Stimulated activated naive CD8-positive, alpha-beta T cell treated with anti-CD3 and anti-CD28 coated beads, Interleukin-15, Interleukin-2, amounts not matched to agents 100 U/mL and 50 U/mL, for 24 hours (primary cell): ENCODE data around the gene RETREG3.
"Not testable (repeated sequence)": the region's sequence is repeated elsewhere in the genome, so short reads cannot be mapped to it uniquely, and the experiment has no call there.

Experiments used
- ATAC-seq: fragments of 150-1000 bp; cut with Tn5 transposase; one replicate; pipeline ENCODE4 v1.10.0; 2021
- DNase-seq: peaks from one replicate; pipeline ENCODE4 v3.0.0; 2021

The RETREG3 gene, protein sequence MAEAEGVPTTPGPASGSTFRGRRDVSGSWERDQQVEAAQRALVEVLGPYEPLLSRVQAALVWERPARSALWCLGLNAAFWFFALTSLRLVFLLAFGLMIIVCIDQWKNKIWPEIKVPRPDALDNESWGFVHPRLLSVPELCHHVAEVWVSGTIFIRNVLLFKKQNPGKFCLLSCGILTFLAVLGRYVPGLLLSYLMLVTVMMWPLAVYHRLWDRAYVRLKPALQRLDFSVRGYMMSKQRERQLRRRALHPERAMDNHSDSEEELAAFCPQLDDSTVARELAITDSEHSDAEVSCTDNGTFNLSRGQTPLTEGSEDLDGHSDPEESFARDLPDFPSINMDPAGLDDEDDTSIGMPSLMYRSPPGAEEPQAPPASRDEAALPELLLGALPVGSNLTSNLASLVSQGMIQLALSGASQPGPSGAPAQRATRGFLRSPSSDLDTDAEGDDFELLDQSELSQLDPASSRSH

DNA sequence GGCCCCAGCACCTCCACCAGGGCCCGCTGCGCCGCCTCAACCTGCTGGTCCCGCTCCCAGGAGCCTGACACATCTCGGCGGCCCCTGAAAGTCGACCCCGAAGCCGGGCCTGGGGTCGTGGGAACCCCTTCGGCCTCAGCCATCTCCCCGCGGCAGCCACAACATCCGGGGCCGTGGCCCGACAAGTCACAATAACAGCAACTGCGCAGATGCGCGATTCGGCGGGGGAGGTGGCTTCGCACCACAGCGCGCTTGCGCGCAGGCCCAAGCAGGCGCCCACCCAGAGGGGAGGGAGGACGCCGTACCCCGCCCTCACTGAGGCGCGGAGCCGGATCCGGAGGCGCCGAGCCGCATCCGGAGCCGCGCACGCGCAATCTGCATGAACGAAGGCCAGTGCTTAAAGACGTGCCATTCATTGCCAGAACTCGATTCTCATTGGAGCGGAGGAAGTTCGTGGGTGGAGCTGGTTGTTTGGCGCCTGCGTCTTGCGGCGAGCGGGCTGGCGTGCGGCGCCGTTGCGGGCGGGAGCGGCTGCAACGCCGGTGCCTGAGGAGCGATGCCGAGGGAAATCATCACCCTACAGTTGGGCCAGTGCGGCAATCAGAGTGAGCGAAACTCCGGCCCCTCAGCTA, at the start of gene RETREG3, which contains the start of gene TUBG1:
Gene RETREG3, minus strand, starts transcription at position 193 of the 632 bp plus-strand sequence. Its CDS starts 50 bp downstream, at position 143.
Gene TUBG1, plus strand, starts transcription at position 502 of the 632 bp plus-strand sequence. Its CDS starts 55 bp downstream, at position 557.
- ATAC-seq (peak; percentile 95), DNase-seq (peak; percentile 99)

DNA sequence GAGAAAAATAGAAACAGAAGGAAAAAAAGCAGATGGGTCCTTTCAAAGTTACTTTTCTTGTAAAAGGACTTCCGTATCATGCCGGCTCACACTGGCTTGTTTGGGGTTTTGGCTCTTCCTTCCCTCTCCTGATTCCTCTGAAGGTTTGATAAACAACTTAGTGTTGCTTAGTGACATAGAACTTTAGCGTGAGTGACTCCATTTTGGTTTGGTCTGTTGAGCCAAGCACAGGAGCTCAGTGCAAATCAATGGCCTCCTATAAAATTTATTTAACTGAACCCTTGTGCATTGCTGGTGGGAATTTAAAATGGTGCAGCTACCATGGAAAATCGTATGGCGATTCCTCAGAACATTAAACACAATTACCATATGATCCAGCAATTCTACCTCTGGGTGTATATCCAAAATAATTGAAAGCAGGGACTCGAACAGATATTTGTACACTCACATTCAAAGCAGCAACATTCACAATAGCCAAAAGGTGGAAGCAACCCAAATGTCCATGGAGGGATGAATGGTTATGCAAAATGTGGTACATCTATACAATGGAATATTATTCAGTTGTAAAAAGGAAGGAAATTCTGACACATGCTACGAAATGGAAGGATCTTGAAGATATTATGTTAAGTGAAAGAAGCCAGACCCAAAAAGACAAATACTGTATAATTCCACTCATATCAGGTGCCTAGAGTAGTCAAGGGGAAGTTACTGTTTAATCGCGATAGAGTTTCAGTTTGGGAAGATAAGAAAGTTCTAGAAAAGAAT, 48.8 kb upstream of the RETREG3 start:
- ATAC-seq = no peak
- no peak for DNase-seq

DNA sequence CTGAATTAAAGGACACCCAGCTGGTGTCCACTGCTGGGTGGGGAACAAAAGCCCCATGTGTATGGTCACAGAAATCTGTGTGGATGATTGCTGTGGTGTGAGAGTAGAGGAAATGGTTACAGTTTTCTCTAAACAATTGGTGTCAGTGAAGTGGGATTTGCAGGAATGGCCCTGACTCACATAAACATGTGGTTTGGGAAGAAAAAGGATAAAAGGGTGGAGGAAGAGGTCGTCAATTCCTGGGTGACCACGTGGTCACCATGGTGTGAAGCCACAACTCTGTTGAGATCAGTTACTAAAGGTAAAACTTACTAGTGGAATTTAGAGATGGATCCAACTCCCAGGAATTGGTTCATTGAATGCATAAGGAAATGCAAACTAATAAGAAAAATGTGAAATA, 46.4 kb upstream of the RETREG3 start:
- DNase-seq = no peak
- ATAC-seq = no peak

DNA sequence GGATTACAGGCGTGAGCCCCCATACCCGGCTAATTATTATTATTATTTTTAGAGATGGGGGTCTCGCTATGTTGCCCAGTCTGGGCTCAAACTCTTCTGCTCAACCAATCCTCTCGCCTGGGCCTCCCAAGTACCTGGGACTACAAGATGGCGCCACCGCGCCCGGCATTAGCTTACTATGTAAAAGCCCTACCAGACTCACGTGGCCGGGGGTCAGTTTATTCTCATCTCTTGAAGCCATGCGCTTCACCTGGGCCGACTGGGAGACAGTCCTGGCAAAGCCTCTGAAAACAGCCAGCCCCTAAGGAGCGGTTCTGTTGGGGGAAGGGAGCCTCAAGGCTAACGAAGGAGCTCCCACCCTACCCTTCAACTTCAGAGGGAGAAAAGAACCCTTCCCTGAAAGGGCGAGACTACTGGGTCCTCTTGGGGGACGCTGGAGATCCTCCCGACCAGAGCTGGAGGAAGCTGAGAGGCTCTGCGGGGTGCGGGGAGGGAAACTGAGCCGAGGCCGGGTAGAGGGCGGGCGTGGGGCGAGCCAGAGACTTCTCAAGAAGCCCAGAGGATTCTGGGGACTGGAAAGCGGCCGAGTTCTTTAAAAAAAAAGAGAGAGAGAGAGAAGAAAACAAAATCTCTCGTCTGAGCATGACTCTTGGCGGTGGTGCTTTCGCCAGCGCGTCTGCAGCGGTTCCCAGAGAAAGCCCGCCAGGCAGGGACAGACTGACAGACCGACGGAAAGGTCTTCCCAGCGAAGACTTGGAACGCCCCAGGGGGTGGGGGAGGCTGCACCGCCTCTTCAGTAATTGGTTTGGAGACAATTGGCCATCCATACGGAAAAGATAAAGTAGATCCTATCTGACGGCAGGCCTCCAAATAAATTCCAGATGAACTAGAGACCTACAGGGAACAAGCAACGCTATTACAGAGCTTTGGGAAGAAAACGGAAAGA, 44.3 kb upstream of the RETREG3 start:
- ATAC-seq (no peak), DNase-seq (no peak)

DNA sequence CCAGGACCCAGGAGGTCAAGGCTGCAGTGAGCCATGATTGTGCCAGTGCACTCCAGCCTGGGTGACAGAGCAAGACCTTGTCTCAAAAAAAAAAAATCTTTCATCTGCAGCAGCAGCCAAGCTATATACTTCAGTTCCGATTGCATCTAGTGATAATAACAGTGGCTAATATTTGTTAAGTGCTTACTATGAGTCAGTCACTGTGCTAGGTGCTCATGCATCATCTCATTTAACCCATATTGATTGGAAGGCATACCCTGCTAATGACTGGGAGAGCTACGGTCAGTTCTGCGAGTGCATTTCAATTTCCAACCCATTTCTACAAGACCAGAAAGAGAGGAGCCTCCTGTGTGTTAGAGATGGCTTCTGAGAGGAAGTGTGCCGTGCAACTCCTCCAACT, 42.2 kb upstream of the RETREG3 start:
- ATAC-seq = no peak
- no peak for DNase-seq

DNA sequence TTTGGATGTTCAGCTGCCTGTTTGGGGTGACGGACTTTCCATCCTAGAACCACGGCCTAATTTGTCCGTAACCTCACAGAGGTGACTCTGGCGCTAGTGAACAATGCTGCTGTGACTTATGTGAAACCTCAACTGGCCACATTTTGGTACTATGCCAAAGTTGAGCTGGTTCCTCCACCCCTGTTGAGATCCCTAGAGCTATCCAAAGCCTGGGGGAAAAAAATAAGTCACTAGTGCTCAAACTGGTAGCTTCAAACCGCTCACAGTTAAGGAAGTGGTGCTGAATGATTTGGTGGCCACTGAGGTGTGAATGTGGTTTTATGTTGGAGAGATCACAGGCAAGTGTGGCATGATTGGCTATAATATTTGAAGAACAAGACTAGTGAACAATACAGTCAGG, 38.6 kb upstream of the RETREG3 start:
- ATAC-seq = peak; percentile 57
- DNase-seq = no peak

DNA sequence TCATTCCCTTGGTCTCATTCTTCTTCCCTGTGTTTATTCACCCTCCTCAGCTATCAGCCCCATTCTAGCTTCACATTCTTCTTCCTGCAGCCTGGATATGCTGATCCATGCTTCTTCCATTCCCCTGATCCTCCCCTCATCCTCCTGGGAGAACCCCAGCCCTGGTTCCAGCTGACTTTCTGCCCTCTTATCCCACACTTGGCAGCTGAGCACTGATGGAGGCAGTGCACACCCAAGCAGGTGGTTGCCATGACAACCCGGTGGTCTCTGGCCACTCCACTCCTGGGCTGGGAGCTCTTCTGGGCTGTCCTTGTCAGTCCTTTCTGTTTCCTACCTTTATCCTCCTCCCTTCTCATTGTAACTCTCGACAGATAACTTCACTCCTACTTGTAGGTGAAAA, 33.2 kb upstream of the RETREG3 start:
- ATAC-seq (no peak), DNase-seq (no peak)

DNA sequence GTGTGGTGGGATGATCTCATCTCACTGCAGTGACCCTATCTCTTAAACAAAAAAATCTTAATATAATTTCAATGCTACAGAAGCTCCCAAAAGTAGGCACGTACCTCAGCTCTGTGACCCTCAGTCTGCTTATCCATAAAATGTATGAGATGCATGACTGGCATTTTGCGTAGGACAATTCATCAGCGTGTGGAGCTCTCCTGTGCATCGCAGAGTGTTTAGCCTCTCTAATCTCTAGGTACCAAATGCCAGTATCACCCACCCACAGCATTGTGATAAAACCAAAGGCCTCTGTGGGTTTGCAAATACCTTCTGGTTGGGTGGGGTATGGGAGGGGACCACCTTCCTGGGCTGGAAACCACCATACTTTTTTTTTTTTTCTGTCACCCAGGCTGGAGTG, 30.9 kb upstream of the RETREG3 start:
- DNase-seq (no peak), ATAC-seq (no peak)

DNA sequence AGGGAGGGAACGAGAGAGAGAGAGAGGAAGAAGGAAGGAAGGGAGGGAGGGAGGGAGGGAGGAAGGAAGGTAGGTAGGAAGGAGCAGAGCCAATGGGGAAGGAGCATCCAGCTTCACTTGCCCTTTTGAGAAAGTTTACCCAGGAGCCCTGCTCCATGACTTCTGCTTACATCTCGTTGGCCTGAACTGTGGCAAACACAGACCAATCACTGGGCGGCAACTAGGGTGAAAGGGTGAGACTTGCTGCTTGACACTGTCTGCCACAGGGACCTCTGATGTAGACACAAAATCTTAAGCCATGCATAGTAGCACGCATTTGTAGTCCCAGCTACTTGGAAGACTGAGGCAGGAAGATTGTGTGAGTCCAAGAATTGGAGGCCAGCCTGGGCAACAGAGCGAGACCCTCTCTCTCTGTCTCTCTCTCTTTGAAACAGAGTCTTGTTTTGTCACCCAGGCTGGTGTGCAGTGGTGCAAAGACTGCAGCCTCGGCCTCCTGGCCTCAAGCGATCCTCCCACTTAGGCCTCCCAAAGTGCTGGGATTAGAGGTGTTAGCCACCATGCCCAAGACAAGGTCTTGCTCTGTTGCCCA, 30.4 kb upstream of the RETREG3 start:
- ATAC-seq = no peak

DNA sequence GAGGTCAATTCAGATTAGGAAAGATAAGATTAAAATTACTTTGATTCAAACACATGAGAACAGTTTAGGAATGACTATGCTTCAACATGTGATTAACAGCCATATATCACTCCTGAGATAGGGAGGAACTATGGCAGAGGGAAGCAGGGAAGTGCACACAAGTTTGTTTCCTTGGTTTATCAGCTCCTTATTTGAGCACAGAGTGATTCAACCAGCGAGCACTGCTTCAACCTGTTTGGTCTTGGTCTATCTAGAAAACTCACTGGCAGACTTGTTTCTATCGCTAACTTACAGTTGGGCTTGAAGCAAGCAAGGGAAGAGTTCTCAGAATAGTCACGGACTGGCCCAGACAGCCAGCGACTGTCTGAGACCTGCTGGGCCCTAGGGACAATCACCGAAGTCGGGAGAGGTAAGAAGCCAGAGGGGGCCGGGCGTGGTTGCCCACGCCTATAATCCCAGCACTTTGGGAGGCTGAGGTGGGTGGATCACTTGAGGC, 23.8 kb upstream of the RETREG3 start:
- ATAC-seq = no peak
- no peak for DNase-seq

More for the DNA sequence above, 30.4 kb upstream of the RETREG3 start:
- no peak for DNase-seq

DNA sequence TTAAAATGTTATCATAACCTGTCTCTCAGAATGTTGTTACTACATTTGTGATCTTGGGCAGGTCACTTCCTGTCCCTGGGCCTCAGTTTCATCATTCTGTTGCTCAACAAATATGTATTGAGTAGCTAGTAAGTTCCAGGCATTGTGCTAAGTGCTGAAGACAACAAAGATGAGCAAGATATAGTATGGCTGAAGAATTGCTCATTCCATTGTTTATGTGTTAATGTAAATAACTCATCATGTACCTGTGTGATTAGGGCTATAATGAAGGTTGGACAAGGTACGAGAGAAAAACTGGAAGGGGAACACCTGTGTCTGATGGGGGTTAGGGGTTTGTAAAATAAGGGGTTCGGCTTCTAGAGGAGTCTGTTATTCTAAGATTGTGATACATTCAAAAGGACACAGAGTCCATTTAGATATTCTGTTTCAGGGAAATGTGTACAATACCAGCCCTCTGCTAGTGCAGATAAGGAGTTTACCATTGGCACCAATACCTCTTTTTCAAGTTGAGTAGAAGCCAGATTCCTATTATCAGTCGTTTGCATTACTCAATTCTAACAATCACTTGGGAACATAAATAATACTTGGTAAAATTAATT, 20.3 kb upstream of the RETREG3 start:
- no peak for ATAC-seq
- DNase-seq = no peak

DNA sequence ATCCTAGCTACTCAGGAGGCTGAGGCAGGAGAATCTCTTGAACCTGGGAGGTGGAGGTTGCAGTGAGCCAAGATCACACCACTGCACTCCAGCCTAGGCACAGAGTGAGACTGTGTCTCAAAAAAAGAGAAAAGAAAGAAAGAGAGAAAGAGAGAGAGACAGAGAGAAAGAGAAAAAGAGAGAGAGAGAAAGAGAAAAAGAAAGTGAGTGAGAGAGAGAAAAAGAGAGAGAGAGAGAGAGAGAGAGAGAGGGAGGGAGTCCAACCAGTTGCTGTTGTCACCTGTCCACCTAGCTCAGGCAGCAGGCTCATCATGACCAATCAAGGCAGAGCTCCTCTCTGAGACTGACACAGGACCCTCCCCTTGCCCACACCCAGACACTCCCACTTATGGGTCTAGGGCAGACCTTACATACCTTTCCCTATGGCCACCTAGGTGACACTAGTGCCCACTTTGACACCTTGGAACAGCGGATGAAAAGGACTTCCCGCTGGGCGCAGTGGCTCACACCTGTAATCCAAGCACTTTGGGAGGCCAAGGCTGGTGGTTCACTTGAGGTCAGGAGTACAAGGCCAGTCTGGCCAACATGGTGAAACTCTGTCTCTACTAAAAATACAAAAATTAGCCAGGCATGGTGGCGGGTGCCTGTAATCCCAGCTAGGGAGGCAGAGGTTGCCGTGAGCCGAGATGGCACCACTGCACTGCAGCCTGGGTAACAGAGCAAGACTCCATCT, 18.0 kb upstream of the RETREG3 start:
- not testable (repeated sequence) for DNase-seq, ATAC-seq

DNA sequence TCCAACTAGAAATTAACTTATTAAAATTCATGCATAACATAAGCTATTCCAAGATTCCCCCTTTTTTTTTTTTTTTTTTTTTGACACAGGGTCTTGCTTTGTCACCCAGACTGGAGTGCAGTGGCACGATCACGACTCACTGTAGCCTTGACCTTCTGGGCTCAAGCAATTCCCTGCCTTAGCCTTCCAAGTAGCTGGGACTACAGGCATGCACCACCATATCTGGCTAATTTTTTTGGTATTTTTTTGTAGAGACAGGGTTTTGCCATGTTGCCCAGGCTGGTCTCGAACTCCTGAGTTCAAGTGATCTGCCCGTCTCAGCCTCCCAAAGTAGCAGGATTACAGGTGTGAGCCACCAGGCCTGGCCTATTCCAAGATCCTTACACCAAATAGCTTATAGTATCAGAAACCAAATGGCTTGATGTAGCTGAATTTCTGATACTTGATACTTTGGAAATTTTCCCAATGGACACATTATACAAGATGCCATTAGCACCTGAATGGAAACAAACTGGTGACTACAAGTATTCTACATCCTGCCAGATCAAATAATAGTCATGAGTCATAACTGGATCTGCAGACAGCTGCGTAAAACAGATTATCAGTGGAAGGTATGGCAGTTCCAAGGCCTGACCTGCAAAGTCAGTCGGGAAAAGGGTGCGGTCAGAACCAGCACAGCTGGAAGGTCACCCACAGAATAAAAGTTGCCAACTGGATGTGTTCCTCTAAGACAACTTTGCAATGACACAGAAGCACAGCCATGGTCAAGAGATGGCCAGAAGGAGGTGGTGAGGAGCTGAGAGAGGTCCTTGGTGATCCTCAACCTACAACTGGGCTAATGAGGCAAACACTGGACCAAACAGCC, 14.8 kb upstream of the RETREG3 start:
- no peak for DNase-seq
- ATAC-seq = no peak

DNA sequence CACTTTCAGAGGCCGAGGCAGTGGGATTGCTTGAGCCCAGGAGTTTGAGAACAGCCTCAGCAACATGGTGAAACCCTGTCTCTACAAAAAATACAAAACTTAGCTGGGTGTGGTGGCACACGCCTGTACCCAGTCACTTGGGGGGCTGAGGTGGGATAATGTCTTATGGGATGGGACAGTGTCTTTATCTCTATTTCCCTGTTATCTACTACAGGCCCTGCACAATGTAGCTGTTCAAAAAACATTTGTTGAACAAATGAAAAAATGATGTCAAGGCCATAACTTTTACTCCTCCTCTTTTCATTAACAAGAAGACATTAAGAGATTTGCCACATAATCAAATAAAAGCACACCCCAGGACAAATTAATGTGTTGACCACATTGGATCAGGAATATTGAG, 14.1 kb upstream of the RETREG3 start:
- DNase-seq (no peak), ATAC-seq (no peak)

DNA sequence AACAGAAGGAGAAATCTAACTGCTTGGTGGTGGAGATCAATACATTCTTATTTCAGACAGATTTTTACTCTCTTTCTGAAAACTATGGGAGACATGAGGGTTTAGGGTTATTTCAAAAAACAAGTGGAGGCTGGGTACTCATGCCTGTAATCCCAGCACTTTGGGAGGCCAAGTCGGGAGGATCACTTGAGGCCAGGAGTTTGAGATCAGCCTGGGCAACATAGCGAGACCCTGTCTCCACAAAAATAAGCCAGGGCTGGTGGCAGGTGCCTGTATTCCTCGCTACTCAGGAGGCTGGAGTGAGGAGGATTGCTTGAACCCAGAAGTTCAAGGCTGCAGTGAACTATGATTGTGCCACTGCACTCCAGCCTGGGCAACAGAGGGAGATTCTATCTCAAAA, 12.8 kb upstream of the RETREG3 start:
- not testable (repeated sequence) for DNase-seq, ATAC-seq

DNA sequence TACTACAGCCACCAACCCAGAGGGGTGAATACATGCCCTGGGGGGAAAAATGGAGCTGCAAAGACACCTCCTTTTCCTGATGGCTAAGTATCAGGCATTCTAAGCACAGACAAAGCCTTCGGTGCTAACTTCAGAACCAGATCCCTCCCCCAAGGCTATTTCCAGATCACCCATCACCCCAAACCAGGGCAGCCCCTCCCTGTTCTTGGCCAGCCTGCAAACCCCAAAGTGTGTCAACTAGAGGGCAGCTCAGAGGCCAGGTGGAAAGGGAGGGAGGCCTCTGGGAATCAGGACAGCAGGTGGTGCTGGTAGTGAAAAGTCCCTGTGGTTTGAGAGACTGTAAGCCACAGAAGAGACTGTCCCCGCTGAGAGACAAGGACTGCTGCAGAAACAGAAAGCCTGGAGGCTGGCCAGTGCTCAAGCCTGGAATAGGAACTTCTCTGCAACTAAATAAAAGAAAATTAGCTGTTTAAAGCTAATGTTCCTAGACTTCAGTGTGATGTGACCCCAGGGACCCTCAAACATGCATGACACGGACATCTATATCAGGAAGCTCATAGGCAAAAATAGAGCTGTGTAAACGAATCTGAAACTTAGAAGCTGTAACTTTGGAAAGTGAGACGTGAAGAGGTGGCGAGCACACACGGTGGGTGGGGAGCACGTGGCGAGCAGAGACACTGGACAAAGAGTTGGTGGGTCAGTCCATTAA, 9.4 kb upstream of the RETREG3 start:
- DNase-seq (no peak), ATAC-seq (peak; percentile 34)

DNA sequence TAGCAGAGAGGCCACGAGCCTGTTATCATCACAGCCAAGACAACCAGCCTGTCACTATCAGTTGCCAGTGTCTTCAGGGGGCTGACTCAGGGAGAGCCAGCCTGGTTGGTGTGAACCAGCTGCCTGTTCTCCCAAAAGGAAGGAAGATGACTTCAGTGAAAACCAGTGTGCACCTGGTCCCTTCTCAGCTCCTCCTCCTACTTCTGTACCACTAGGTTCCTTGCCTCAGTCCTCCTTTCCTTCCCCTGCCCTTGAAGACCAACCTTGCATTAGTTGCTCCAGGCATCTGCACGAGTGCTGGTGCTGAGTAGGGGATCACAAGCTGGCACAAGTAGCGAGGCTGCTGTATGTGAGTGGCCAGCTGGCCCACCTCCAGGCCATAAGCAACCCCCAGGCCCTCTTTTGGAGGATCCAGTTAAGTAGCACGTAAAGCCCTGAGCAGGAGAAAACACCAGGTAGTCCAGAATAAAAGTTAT, 8.8 kb upstream of the RETREG3 start:
- DNase-seq (no peak), ATAC-seq (no peak)

DNA sequence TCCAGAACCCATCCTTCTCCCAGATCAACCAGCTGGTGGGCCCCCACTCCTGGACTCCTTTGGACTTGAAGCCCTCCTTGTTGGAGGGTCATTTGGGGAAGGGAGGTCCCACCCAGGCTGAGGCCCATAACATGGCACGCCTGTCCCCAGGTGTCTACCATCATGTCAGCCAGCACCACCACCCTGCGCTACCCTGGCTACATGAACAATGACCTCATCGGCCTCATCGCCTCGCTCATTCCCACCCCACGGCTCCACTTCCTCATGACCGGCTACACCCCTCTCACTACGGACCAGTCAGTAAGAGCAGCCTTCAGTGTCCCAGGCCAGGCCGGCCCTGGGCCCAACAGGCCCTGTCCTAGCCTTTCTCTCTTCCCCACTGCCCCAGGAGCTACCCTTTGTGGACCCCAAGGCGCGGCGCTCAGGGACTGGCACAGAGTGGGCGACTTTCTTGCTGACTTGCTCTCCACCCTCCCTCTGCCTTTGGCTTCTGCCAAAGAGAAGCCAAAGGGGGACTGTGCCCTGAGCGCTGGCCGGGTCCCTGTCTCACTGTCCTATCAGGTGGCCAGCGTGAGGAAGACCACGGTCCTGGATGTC, 4.6 kb upstream of the RETREG3 start:
- ATAC-seq (no peak), DNase-seq (no peak)
